Measurements from ENCODE around the gene HPS3.

HPS3 gene

GRCh38 chr3:149163066-149163465 is 33.6 kb downstream of the HPS3 start:
- TF ChIP-seq EZH2 (optimal IDR thresholded peaks at IDR 0.05; ENCODE audit: low read depth, low read length) (no peak), CTCF (IDR thresholded peaks at IDR 0.05; ENCODE audit: low read length) (no peak), EZH2phosphoT487 (IDR thresholded peaks at IDR 0.05; ENCODE audit: low read length) (no peak)

GRCh38 chr3:149167898-149168297 is 38.5 kb downstream of the HPS3 start:
- H2AFZ ChIP-seq (ENCODE audit: low read length), result 0 out of 2 replicates have a peak overlapping the region, but pooled peaks have one; percentile 13
- H3K27me3 ChIP-seq (replicated peaks; ENCODE audit: insufficient read depth, low read length), result no peaks in the 10 kb centered on the region
- no peaks in the 10 kb centered on the region; the same call in 1 of the 2 replicates for H3K36me3 ChIP-seq (replicated peaks; ENCODE audit: insufficient read depth, low read length)
- no peaks in the 10 kb centered on the region for H3K9me2 ChIP-seq (replicated peaks; ENCODE audit: insufficient read depth, low read length)
- peak overlapping the region; percentile 58 for H3K4me2 ChIP-seq (ENCODE audit: low read depth, low read length)
- peak overlapping the region; percentile 19; the same call in 1 of the 2 replicates for H3K4me3 ChIP-seq (ENCODE audit: low read length)
- H4K20me1 ChIP-seq (ENCODE audit: insufficient read depth, low read length), result no peaks in the 10 kb centered on the region
- peak overlapping the region; percentile 22; the same call in 1 of the 2 replicates for H3K9ac ChIP-seq (ENCODE audit: low read length)
- H3F3A ChIP-seq (ENCODE audit: insufficient read depth, low read length), result peaks cover 11% of the 10 kb centered on the region; the same call in 1 of the 2 replicates
- TF ChIP-seq EZH2phosphoT487 (IDR thresholded peaks at IDR 0.05; ENCODE audit: low read length) (no peak), EZH2 (optimal IDR thresholded peaks at IDR 0.05; ENCODE audit: low read depth, low read length) (no peak), CTCF (IDR thresholded peaks at IDR 0.05; ENCODE audit: low read length) (no peak)
- no peaks in the 10 kb centered on the region for H3K9me3 ChIP-seq (replicated peaks; ENCODE audit: insufficient read depth, low read length)
- H3K79me2 ChIP-seq (ENCODE audit: low read length), result peaks cover 4% of the 10 kb centered on the region; the same call in 1 of the 2 replicates
- peaks cover 23% of the 10 kb centered on the region for H3K4me1 ChIP-seq (ENCODE audit: low read length)
- peak; percentile 64 for DNase-seq
- peak overlapping the region; percentile 41 for H3K27ac ChIP-seq (ENCODE audit: low read length)

More at GRCh38 chr3:149163066-149163465, 33.6 kb downstream of the HPS3 start:
- no peak overlapping the region for H3K9ac ChIP-seq (ENCODE audit: low read length)
- no peak for DNase-seq
- no peaks in the 10 kb centered on the region for H3K9me3 ChIP-seq (replicated peaks; ENCODE audit: insufficient read depth, low read length)
- H3F3A ChIP-seq (ENCODE audit: insufficient read depth, low read length), result peaks cover 8% of the 10 kb centered on the region; the same call in 1 of the 2 replicates
- no peaks in the 10 kb centered on the region for H3K79me2 ChIP-seq (ENCODE audit: low read length)
- H3K36me3 ChIP-seq (replicated peaks; ENCODE audit: insufficient read depth, low read length), result peaks cover 7% of the 10 kb centered on the region; the same call in 1 of the 2 replicates
- H2AFZ ChIP-seq (ENCODE audit: low read length), result no peak overlapping the region
- H3K4me3 ChIP-seq (ENCODE audit: low read length), result no peak overlapping the region
- no peaks in the 10 kb centered on the region for H3K27me3 ChIP-seq (replicated peaks; ENCODE audit: insufficient read depth, low read length)
- H4K20me1 ChIP-seq (ENCODE audit: insufficient read depth, low read length), result no peaks in the 10 kb centered on the region
- H3K4me2 ChIP-seq (ENCODE audit: low read depth, low read length), result no peak overlapping the region
- H3K4me1 ChIP-seq (ENCODE audit: low read length), result peaks cover 14% of the 10 kb centered on the region
- no peaks in the 10 kb centered on the region for H3K9me2 ChIP-seq (replicated peaks; ENCODE audit: insufficient read depth, low read length)
- no peak overlapping the region for H3K27ac ChIP-seq (ENCODE audit: low read length)

- H3K36me3 ChIP-seq (replicated peaks; ENCODE audit: insufficient read depth, low read length), result 0 out of 2 replicates have a peak, but pooled peaks cover 5% of the 10 kb centered on the region
- peaks cover 4% of the 10 kb centered on the region; the same call in 1 of the 2 replicates for H3K79me2 ChIP-seq (ENCODE audit: low read length)
- no peak for DNase-seq
- no peak overlapping the region for H3K9ac ChIP-seq (ENCODE audit: low read length)
- no peak overlapping the region for H3K4me3 ChIP-seq (ENCODE audit: low read length)
- H3K9me2 ChIP-seq (replicated peaks; ENCODE audit: insufficient read depth, low read length), result no peaks in the 10 kb centered on the region
- no peak overlapping the region for H3K4me2 ChIP-seq (ENCODE audit: low read depth, low read length)
- no peak overlapping the region for H3K27ac ChIP-seq (ENCODE audit: low read length)
- peaks cover 42% of the 10 kb centered on the region for H3K4me1 ChIP-seq (ENCODE audit: low read length)
- H3F3A ChIP-seq (ENCODE audit: insufficient read depth, low read length), result peaks cover 14% of the 10 kb centered on the region; the same call in 1 of the 2 replicates
- H4K20me1 ChIP-seq (ENCODE audit: insufficient read depth, low read length), result no peaks in the 10 kb centered on the region
- no peak for TF ChIP-seq CTCF (IDR thresholded peaks at IDR 0.05; ENCODE audit: low read length)
- no peak for TF ChIP-seq EZH2phosphoT487 (IDR thresholded peaks at IDR 0.05; ENCODE audit: low read length)
- TF ChIP-seq EZH2 (optimal IDR thresholded peaks at IDR 0.05; ENCODE audit: low read depth, low read length), result no peak
- no peaks in the 10 kb centered on the region for H3K27me3 ChIP-seq (replicated peaks; ENCODE audit: insufficient read depth, low read length)
- H3K9me3 ChIP-seq (replicated peaks; ENCODE audit: insufficient read depth, low read length), result no peaks in the 10 kb centered on the region
- no peak overlapping the region for H2AFZ ChIP-seq (ENCODE audit: low read length)
These were observed 41.2 kb downstream of the HPS3 start for GRCh38 chr3:149170672-149171071.
